ENCODE measurements around the gene CHRDL2. TPM values are rescaled to one million over a fixed set of nuclear protein-coding genes. Genes with fewer than 3 reads are reported as not detected.
"Not testable (repeated sequence)": the region's sequence is repeated elsewhere in the genome, so short reads cannot be mapped to it uniquely, and the experiment has no call there.

Gene CHRDL2
- total RNA-seq, 1 donor from 2014 or later: not detected

DNA sequence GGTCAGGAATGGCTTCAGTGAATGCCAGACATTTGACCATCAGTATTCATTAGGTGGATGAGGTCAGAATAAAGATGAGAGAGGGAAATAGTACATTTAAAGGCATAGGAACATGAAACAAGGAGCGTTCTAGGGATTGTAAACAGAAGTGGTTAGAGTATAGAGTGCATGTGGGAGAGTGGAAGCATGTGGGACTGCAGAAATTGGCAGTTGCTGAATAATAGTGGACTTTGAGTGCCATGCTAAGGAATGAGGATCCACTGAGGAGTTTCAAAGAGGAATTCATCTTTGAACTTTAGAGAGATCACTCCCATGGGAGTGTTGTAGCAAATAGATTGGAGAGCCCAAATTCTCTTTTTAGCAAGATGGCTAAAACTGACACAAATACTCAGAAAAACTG is 25.3 kb upstream of the CHRDL2 start:
- TF ChIP-seq, protein P1, sequence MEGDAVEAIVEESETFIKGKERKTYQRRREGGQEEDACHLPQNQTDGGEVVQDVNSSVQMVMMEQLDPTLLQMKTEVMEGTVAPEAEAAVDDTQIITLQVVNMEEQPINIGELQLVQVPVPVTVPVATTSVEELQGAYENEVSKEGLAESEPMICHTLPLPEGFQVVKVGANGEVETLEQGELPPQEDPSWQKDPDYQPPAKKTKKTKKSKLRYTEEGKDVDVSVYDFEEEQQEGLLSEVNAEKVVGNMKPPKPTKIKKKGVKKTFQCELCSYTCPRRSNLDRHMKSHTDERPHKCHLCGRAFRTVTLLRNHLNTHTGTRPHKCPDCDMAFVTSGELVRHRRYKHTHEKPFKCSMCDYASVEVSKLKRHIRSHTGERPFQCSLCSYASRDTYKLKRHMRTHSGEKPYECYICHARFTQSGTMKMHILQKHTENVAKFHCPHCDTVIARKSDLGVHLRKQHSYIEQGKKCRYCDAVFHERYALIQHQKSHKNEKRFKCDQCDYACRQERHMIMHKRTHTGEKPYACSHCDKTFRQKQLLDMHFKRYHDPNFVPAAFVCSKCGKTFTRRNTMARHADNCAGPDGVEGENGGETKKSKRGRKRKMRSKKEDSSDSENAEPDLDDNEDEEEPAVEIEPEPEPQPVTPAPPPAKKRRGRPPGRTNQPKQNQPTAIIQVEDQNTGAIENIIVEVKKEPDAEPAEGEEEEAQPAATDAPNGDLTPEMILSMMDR (conservative IDR thresholded peaks at IDR 0.05; ENCODE audit: low read depth, low read length): no peak
- H3K4me3 ChIP-seq (ENCODE audit: low read depth, low read length): no peak overlapping the region
- DNase-seq (ENCODE audit: low read depth): no peak

DNA sequence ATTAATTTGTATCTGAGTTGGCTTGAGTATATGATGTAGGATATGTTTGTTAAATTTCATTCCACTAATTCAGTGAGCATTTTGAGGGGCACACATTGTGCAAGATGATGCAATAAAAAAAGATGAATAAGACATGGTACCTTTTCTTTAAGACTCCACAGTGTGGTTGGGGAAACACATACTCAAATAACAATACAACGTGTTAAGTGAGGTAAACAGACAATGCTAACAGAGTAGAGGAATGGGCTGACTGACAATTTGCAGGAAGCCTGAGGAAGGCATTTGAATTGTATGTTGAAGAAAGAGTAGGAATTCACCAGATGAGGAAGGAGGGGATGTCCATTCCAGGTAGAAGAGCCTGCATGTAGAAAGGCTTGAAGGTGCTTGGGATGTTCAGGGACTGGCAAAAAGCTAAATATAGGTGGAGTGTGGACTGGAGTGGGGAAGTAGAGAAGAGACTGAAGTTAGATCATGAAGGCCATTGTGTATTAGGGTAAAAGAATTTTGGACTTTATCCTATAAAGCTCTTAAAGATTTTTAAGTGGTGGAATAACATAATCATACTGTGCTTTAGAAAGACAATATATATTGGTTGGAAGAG is 24.3 kb upstream of the CHRDL2 start:
- DNase-seq (ENCODE audit: low read depth): no peak
- no peak overlapping the region for H3K4me3 ChIP-seq (ENCODE audit: low read depth, low read length)

DNA sequence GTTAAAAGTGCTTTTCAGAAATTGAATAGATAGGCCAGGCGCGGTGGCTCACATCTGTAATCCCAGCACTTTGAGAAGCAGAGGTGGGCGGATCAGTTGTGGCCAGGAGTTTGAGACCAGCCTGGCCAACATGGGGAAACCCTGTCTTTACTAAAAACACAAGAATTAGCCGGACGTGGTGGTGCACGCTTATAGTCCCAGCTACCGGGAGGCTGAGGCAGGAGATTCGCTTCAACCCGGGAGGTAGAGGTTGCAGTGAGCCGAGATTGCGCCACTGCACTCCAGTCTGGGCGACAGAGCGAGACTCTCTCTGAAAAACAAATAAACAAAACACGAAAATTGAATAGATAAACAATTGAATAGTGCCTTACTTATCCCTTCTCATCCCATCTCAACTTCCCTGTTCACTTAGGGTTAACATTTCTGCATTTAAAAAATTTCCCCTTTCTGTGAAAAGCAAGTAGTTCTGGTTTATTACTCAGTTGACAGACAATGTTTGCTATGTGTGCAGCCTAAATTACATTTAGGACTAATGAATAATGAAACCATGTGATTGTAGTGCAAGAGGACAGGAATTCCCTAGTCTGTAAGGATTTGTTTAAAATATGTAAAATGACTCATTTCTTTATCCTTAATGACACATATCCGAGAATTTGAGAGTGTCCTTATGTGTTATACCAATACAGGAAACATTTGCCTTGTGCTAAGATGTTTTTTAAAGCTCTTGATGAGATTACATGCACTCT is 23.5 kb upstream of the CHRDL2 start:
- TF ChIP-seq, protein P1 (conservative IDR thresholded peaks at IDR 0.05; ENCODE audit: low read depth, low read length): no peak
- H3K4me3 ChIP-seq (ENCODE audit: low read depth, low read length): no peak overlapping the region
- DNase-seq (ENCODE audit: low read depth): peak; percentile 80

More for the DNA sequence above, 24.3 kb upstream of the CHRDL2 start:
- TF ChIP-seq, protein P1 (conservative IDR thresholded peaks at IDR 0.05; ENCODE audit: low read depth, low read length): no peak

DNA sequence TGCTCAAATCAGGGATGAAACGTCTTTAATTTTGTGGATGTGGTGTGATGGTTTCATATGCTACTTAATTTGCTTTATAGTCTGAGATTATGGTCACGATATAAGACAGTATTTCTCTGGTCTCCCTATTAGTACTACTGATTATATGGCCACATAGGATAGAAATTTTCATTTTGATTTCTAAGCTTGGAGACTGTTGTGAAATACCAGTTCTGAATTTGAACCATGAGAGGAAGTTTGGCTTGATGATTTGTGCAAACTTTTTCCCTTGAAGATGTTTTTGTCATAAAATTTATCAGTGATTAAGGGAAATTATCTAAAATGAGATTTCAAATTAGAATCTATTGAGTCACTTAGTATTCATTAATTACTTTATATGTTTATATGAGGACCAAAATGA is 20.1 kb upstream of the CHRDL2 start:
- DNase-seq (ENCODE audit: low read depth): no peak
- TF ChIP-seq, protein P1 (conservative IDR thresholded peaks at IDR 0.05; ENCODE audit: low read depth, low read length): no peak
- no peak overlapping the region for H3K4me3 ChIP-seq (ENCODE audit: low read depth, low read length)

DNA sequence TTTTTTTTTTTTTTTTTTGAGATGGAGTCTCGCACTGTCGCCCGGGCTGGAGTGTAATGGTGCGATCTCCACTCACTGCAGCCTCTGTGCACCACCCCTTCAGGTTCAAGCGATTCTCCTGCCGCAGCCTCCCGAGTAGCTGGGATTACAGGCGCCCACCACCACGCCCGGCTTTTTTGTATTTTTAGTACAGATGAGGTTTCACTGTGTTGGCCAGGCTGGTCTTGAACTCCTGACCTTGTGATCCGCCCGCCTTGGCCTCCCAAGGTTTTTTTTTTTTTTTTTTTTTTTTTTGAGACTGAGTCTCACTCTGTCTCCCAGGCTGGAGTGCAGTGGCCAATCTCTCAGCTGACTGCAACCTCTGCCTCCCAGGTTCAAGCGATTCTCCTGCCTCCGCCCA is 19.4 kb upstream of the CHRDL2 start:
- not testable (repeated sequence) for DNase-seq (ENCODE audit: low read depth)
- H3K4me3 ChIP-seq (ENCODE audit: low read depth, low read length): peak overlapping the region; percentile 76

DNA sequence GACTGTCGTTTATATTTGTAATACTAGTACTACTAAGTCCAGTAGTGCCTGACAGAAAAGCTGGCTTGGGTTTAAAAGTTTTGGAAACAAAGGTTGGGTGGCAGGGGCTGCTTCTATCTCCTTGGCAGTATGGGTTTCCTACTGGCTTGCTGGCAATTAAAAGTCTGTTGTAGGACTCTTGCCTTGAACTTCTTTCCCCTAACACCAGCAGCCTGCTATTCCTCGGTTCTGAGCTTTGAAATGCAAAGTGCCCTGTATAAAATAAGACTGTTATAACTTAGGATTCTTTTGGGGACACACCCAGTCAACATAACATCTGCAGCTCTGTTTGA is 18.7 kb upstream of the CHRDL2 start:
- TF ChIP-seq, protein P1 (conservative IDR thresholded peaks at IDR 0.05; ENCODE audit: low read depth, low read length): no peak
- peak overlapping the region; percentile 76 for H3K4me3 ChIP-seq (ENCODE audit: low read depth, low read length)
- no peak for DNase-seq (ENCODE audit: low read depth)

DNA sequence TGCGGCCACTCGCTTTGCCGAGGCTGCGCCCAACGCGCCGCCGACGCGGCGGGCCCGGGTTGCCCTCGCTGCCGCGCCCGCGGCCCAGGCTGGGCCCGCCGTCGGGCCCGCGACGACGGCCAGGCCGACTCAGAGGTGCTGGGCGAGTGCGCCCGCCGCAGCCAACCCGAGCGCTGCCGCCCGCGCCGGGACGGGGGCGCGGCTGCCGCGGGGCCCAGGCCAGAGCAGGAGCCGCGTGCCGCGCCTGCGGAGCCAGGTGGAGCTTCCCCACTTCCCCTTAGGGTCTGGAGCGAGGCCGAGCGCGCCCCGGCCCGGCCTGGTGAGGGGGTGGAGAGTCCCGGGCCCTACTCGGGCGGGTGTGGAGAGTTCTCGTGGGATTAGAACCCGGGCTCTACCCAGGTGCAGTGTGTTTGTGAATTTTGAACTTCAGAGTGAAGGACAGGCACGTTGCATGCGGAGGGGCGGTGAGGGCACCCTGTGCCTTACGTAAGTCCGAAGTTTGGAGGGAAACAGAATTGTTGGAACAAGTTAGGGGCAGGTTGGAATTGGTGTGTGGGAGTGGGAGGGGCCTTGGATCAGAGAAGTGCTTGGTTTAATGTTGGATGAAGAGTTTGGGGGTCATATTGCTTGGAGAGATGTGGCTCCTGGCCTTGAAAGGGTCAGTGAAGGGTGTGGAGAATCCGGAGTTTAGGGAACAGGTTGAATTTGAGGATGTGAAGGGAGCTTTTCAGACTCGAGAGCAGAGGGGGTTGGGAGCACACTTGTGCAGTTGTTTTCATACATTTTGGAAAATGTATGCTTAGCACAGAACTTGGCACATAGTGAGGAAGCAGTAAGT is 18.1 kb upstream of the CHRDL2 start:
- DNase-seq (ENCODE audit: low read depth): no peak
- TF ChIP-seq, protein P1 (conservative IDR thresholded peaks at IDR 0.05; ENCODE audit: low read depth, low read length): no peak
- H3K4me3 ChIP-seq (ENCODE audit: low read depth, low read length): peak overlapping the region; percentile 76

Data from epithelial cell of proximal tubule (primary cell).